ENCODE results near the gene GPC3.

- TF ChIP-seq ZNF317 (CRISPR knock-in tag; IDR thresholded peaks at IDR 0.05; ENCODE audit: borderline replicate concordance, low read depth): no peak
- TF ChIP-seq, protein P1, sequence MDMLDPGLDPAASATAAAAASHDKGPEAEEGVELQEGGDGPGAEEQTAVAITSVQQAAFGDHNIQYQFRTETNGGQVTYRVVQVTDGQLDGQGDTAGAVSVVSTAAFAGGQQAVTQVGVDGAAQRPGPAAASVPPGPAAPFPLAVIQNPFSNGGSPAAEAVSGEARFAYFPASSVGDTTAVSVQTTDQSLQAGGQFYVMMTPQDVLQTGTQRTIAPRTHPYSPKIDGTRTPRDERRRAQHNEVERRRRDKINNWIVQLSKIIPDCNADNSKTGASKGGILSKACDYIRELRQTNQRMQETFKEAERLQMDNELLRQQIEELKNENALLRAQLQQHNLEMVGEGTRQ (CRISPR knock-in tag; IDR thresholded peaks at IDR 0.05): no peak
- TF ChIP-seq, protein P2, sequence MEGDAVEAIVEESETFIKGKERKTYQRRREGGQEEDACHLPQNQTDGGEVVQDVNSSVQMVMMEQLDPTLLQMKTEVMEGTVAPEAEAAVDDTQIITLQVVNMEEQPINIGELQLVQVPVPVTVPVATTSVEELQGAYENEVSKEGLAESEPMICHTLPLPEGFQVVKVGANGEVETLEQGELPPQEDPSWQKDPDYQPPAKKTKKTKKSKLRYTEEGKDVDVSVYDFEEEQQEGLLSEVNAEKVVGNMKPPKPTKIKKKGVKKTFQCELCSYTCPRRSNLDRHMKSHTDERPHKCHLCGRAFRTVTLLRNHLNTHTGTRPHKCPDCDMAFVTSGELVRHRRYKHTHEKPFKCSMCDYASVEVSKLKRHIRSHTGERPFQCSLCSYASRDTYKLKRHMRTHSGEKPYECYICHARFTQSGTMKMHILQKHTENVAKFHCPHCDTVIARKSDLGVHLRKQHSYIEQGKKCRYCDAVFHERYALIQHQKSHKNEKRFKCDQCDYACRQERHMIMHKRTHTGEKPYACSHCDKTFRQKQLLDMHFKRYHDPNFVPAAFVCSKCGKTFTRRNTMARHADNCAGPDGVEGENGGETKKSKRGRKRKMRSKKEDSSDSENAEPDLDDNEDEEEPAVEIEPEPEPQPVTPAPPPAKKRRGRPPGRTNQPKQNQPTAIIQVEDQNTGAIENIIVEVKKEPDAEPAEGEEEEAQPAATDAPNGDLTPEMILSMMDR (IDR thresholded peaks at IDR 0.05): no peak
- no peak for TF ChIP-seq ESRRA (CRISPR knock-in tag; IDR thresholded peaks at IDR 0.05; ENCODE audit: borderline replicate concordance)
- TF ChIP-seq GABPB1 (CRISPR knock-in tag; IDR thresholded peaks at IDR 0.05): no peak
- no peak for TF ChIP-seq SMAD3 (CRISPR knock-in tag; IDR thresholded peaks at IDR 0.05; ENCODE audit: borderline replicate concordance)
These were observed 1.2 kb downstream of the GPC3 start for GRCh38 chrX:133983974-133984845.
